RPMI7951 (cell line): Measurements from ENCODE around the gene TOB1. TPM values are rescaled to one million over a fixed set of nuclear protein-coding genes. Genes with fewer than 3 reads are reported as not detected.
A peak's percentile ranks its signal among the peaks of the same experiment; 100 is the strongest.

Experiments
- DNase-seq: peaks from one replicate; pipeline ENCODE4 v3.0.0-alpha.2; 2012; ENCODE audit warnings: low read depth
- total RNA-seq: library from RNA; depleted of rRNA; stranded (reverse); fragments of >200 nt; shearing (Covaris generic); gene quantifications from 2 replicates; pipeline ENCODE4 v1.2.3, GENCODE V29; 2014; rRNA removed

TOB1 gene
- total RNA-seq, result 4.3 and 10.7 TPM in 2 replicates

- DNase-seq, result peak; percentile 96
Observed at GRCh38 chr17:50866261-50866949, at the start of gene TOB1. TOB1 (minus strand) TSS chr17:50866354; CDS start chr17:50864017, 2,337 bp downstream.

GRCh38 chr17:50914505-50915063, 48.4 kb upstream of the TOB1 start:
- DNase-seq, result no peak

- DNase-seq, result no peak
Observed at GRCh38 chr17:50913120-50913519, 47.0 kb upstream of the TOB1 start.

- no peak for DNase-seq
Observed at GRCh38 chr17:50911890-50912289, 45.7 kb upstream of the TOB1 start.

GRCh38 chr17:50911450-50911849, 45.3 kb upstream of the TOB1 start:
- no peak for DNase-seq

GRCh38 chr17:50909765-50910605, 43.8 kb upstream of the TOB1 start:
- DNase-seq, result no peak

- DNase-seq, result no peak
Observed at GRCh38 chr17:50908860-50909764, 43.0 kb upstream of the TOB1 start.

- DNase-seq, result no peak
Observed at GRCh38 chr17:50908140-50908859, 42.1 kb upstream of the TOB1 start.

- no peak for DNase-seq
Observed at GRCh38 chr17:50906443-50906842, 40.3 kb upstream of the TOB1 start.

- DNase-seq, result no peak
Observed at GRCh38 chr17:50905460-50905803, 39.3 kb upstream of the TOB1 start.

- peak; percentile 26 for DNase-seq
Observed at GRCh38 chr17:50904518-50905459, 38.6 kb upstream of the TOB1 start.

- no peak for DNase-seq
Observed at GRCh38 chr17:50903604-50904517, 37.7 kb upstream of the TOB1 start.

- DNase-seq, result no peak
Observed at GRCh38 chr17:50902372-50903353, 36.5 kb upstream of the TOB1 start.

GRCh38 chr17:50900383-50900892, 34.3 kb upstream of the TOB1 start:
- no peak for DNase-seq

GRCh38 chr17:50899559-50900319, 33.6 kb upstream of the TOB1 start:
- DNase-seq, result no peak

- no peak for DNase-seq
Observed at GRCh38 chr17:50899005-50899460, 32.9 kb upstream of the TOB1 start.
